MM.1S (cell line): Measurements from ENCODE around the gene KIAA0319L.

Experiments
- CTCF ChIP-seq: fragments of 300-600 bp; sonication (generic); IDR thresholded peaks from 2 replicates; pipeline ENCODE4 v1.5.1; 2016; ENCODE audit warnings: antibody characterized with exemption, low read length, mixed read lengths
- EZH2 ChIP-seq: fragments of 300-600 bp; sonication (generic); optimal IDR thresholded peaks from 2 replicates; pipeline ENCODE3; 2017; ENCODE audit warnings: low read depth, mild to moderate bottlenecking, antibody characterized with exemption, low read length, mixed read lengths
- EZH2phosphoT487 ChIP-seq: fragments of 300-600 bp; sonication (generic); IDR thresholded peaks from 2 replicates; pipeline ENCODE4 v1.6.1; 2018; ENCODE audit warnings: antibody characterized with exemption, low read length

DNA sequence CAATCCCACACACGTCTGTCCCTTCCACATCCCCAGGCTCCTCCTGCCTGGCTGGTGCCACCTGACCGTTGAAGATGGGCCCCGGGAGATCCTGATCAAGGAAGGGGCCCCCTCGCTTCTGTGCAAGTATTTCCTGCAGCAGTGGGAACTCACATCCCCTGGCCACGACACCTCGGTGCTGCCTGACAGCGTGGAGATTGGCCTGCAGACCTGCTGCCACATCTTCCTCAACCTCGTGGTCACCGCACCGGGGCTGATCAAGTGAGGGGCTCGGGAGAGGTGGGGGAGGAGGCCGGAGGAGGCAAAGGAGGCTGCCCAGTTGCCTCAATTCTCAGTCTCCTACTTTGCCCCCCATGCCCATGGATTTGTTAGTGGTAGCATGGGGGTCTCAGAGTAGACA is 6.0 kb upstream of the KIAA0319L start:
- no peak for TF ChIP-seq CTCF
- TF ChIP-seq EZH2 = no peak
- no peak for TF ChIP-seq EZH2phosphoT487
